Astrocyte of the hippocampus (primary cell): ENCODE measurements around the gene NOSTRIN.
A peak's percentile ranks its signal among the peaks of the same experiment; 100 is the strongest.
"Not testable (repeated sequence)": the region's sequence is repeated elsewhere in the genome, so short reads cannot be mapped to it uniquely, and the experiment has no call there.

Source experiments
- DNase-seq: peaks from one replicate; pipeline ENCODE4 v3.0.0; 2011; ENCODE audit warnings: low read depth, low spot score

Gene NOSTRIN

GRCh38 chr2:168789776-168790175, 12.7 kb upstream of the NOSTRIN start:
- DNase-seq = no peak

- no peak for DNase-seq
Observed at GRCh38 chr2:168790226-168790902, 12.1 kb upstream of the NOSTRIN start.

DNA sequence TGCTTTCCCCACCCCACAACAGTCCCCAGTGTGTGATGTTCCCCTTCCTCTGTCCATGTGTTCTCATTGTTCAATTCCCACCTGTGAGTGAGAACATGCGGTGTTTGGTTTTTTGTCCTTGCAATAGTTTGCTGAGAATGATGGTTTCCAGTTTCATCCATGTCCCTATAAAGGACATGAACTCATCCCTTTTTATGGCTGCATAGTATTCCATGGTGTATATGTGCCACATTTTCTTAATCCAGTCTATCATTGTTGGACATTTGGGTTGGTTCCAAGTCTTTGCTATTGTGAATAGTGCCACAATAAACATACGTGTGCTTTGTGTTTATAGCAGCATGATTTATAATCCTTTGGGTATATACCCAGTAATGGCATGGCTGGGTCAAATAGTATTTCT, 11.3 kb upstream of the NOSTRIN start:
- DNase-seq = not testable (repeated sequence)

DNA sequence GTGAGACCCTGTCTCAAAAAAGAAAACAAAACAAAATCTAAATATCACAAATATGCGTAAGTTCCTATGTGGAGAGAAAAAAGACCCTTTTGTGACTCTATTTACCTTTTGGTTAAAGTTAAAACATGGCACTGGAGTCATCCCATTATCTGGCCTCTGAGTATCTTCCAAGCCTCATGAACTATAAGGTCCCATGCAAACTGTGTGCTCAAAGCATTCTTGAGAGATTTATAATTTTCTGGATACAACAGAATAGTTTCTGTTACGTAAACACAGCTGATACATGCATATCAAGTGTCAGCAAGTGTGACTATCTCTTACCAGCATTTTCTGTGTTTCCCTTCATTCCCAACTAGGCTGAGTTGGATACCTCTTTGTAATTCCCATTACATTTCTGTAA, 8.8 kb upstream of the NOSTRIN start:
- no peak for DNase-seq

DNA sequence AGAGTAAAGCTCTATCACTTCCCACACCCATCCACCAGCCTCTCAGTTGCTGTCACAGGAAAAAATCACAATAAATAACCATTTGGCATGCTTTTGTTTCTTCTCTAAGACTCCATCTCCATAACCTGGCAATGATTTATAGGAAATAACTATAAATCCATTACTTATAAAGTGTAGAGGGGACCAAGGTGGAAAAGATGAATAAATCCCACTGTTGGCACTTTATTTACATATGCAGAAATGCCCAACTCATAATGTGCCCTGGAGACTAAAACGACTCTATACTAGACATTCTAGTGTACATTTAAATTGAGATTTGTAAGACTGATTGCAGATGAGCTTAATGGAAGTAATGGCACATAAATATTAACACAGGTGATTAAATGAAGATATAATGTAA, 7.5 kb upstream of the NOSTRIN start:
- DNase-seq = no peak

DNA sequence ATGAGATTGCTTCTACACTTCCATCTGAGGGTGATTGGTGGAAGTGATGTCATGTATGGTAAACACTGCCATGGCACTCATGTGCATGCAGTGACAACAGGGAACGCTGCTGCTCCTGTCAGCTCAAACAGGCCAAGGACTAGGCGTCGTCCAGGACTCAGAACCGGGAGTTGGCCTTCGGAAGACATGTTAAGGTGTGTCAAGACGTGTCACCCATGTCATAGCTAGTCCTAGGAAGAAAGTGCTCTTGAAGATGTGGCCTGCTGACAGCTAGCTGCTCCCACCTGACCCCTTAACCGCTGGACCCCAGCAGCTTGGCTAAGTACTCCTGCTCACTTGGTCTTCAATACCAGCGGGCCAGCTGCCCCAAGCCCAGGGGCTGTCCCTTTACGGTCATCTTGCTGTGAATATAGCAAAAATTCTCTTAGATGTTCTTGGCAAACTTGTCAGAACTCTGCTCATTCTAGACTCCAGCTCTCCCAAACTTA, 6.3 kb upstream of the NOSTRIN start:
- no peak for DNase-seq

DNA sequence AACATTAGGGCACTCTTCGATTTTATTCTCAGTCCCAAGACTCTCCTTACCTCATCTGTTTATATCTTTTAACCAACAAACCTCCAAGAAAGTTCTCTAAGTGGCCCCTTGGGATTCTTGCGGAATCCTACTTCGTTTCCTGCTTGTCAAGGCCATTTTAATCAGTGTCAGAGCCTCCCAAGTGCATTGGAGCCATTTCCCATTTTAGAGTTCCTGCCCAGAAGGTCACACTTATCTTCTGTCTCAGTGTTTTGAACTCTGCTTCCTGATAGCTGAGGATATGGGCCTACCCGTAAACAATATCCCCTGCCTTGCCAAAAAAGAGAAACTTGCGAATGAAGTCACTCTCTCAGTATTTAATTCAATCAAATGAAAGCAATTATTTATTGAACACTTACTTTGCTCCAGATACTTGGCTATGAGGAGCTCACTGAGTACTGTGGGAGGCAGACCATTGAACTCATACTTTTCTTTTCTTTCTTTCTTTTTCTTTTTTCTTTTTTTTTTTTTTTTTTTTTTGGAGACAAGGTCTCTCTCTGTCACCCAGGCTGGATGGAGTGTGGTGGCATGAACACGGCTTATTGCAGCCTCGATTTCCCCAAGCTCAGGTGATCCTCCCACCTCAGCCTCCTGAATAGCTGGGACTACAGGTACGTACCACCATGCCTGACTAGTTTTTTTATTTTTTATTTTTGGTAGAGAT, 5.7 kb upstream of the NOSTRIN start:
- DNase-seq = no peak

- no peak for DNase-seq
Observed at GRCh38 chr2:168797286-168797655, 5.2 kb upstream of the NOSTRIN start.

GRCh38 chr2:168798076-168798887, 4.2 kb upstream of the NOSTRIN start:
- DNase-seq = no peak

DNA sequence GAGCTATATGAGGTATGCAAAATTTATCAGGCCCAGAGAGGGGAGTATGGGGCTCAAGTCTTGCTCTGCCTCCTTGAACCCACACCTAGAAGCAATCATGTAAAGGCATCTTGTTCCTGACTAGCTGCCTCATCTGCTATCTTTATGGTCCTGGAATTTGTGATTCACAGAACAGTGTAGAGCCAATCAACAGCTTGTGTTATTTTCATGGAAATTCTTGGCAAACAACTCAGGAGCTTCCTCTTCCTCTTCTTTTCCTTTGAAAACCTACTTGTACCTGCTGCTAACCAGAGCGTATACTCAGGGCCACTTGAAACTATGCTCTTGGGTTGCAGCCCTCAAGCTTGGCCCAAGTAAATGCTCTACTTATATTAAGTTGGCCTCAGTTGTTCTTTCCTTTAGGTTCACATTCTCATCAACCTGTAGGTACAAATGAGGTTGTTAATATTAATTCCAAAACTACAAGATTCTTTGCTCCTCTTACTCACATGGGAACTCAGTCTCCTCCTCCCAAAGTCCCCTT, 3.5 kb upstream of the NOSTRIN start:
- DNase-seq = no peak

DNA sequence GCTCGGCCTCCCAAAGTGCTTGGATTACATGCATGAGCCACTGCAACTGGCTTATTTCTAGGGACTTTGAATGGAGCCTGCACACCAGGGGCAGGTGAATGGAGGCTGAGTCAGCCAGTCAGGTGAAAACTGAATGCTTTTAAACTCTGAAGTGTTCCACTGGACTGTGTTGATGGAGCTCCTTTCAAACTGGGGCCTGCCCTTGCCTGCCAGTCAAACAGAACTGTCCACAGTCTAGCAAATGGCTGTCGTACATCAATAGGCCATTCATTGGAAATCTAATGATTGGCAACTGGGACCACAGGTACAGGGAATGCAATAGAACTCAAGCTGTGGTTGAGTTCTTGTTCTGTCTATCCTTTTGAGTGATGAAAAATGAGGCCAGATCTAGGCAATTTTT, 966 bp upstream of the NOSTRIN start:
- no peak for DNase-seq

DNA sequence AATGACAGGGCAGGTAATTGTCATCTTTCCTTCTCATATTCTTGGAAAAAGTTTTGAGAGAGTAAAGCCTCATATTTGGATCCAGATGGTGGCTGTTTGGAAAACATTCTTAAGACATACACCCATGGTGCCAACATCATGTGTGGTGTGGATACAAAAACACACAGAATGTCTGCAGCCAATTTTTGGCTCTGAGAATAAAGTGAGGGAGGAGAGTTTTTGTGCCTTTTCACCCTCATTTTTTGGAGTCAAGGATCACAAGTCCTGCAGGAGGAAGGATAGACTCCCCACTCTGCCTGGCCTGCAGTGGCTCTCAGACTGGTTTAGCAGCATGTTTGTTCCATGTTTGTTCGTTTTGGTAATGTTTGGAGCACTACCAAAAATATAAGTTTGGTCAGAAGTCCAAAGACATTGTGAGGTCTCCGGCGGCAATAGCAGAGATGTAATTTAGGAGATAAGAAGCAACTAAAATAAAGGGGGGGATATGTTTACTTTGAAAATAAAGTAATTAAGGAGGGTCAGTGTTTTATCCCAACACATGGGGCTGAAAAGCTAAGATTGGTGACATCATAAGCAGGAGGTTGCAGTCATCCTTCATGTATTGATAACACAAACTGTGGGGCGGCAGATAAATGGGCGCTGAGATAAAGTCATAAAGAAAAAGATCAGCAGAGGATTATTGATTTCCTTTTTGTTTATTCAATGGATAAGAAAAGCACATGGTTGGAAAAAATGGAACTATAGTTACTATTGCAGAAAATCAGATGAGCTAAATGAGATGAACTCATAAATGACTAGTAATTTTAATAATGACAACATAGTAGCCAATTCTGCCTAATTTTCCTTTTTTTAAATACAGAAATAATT, 655 bp downstream of the NOSTRIN start:
- no peak for DNase-seq

DNA sequence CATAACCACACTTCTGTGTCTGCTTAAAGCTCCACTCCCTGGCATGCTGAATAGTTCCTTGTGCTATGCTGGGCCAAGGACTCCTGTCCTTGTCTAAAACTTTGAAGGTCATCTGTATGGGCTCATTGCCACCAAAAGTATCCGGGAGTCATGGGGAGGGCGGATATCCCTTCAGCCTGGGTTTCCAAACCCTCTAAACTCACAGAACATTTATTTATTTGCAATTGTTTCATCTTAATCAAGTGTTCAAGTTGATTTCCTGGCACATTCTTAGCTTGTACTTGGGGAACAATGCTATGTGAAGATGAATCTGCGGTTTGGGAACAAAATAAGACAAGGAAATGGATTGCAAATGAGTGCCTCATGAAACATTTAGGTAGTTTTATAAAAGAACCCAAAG, 1.8 kb downstream of the NOSTRIN start:
- DNase-seq = no peak

DNA sequence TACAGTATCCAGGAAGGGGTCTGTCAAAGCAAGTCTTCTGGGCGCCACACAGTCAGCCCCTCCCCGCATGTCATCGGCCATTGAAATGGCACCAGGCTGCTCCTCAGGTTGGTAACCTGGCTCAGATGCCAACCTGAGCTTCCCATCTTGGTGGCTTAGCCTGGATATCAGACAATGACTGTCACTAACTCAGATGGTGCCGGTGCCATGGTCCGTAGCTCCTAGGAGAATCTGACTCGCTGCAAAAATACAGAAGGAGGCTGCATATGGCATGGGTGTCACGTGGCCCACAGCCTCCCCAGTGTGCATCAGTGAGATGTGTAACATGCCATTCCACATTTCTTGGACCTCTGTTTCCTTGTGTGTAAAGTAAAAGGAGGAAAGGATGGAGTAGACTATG, 3.2 kb downstream of the NOSTRIN start:
- no peak for DNase-seq

- no peak for DNase-seq
Observed at GRCh38 chr2:168809537-168809936, 7.1 kb downstream of the NOSTRIN start.

DNA sequence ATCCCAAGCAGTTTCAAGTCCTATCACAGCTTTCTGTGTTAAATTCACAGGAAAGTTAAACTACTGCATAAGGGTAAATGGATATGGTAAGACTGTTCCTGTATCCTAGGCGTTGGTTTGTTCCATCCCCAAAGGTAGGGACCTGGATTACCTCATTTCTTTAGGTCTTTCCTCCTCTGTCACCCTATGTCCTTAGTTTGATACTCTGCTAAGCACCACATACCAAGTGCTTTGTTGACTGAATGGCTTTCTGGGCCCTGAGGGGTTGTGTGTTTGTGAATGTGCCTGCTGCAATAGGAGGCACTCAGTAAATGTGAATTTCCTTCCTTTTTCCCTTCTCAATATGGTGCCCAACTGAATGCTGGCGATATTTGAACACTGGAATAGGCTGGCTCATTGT, 7.8 kb downstream of the NOSTRIN start:
- DNase-seq = no peak

DNA sequence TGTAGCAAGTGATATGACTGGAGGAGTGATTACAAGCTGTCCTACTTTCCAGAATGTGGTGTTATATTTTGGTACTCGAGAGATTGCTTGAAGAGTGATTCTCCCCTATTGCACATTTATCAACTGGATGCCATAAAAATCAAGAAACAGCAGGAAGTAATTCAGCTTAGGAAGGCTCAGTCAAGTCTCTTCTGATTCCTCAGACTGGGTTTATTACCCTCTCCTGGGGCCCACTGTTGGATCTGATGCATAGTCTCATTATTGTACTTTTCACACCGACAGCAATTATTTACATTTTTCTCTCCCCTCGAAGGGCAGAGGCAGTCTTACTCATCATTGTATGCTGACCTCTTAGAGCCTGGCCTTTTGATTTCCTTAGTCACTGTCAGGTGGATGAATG, 9.3 kb downstream of the NOSTRIN start:
- no peak for DNase-seq

DNA sequence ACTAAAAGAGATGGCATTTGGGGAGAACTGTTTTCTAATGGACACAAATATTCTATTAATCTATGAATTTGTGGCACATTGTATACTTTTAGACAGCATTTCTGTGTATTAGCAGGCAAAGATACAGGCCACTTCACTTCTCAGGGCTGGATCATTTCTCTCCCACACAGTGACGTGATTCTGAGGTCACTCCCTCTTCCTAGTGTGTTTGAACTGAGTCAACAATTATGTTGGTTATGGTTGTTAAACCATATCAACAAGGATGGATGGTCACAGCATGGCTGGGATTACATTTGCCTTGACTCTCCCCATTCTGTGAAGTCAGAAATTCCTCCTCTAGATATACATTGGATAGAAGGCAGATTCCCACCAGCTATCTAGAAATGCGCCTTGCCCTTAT, 11.6 kb downstream of the NOSTRIN start:
- no peak for DNase-seq

GRCh38 chr2:168814939-168815907, 12.8 kb downstream of the NOSTRIN start:
- peak; percentile 50 for DNase-seq

DNA sequence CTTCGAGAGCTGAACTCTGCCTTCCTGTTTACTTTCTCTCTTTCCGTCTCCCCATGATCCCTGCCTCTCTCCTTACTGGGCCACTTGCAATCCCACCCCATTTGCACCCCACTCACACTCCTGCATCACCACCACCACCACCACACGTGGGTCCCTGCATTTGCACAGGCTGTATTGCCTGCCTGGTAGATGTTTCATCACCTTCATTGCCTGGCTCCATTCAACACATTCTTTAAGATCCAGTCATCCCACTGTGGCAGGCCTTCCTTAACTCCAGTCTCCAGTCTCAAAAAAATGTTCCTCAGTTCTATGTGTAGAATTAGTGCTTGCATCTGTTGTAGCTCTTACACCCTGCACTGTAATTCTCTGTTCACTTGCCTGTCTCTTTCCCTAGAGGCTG, 13.9 kb downstream of the NOSTRIN start:
- DNase-seq = peak; percentile 87
